H1 (cell line): ENCODE measurements around the gene SBNO1.

Source experiments
- BCL11A ChIP-seq, 2 experiments: IDR thresholded peaks; one replicate each; pipeline ENCODE4 v1.6.1; 2011; ENCODE audit warnings: low read depth in 2 of 2, low read length in 2 of 2, mild to moderate bottlenecking in 2 of 2
- CTCF ChIP-seq, 3 experiments: IDR thresholded peaks; 1 replicate in 2 of 3; 2 replicates in 1 of 3; pipeline versions ENCODE4 v1.5.1 to v1.6.1; 2011; ENCODE audit warnings: low read length in 3 of 3, mild to moderate bottlenecking in 3 of 3, inconsistent platforms in 2 of 3, low read depth in 1 of 3, moderate library complexity in 1 of 3; ENCODE audit not compliant: insufficient read depth in 1 of 3; ENCODE audit errors: control extremely low read depth in 1 of 3
- EP300 ChIP-seq, 2 experiments: IDR thresholded peaks; 1 replicate in 1 of 2; 2 replicates in 1 of 2; pipeline ENCODE4 v1.6.1; 2011 to 2012; ENCODE audit warnings: low read depth in 2 of 2, low read length in 2 of 2, mild to moderate bottlenecking in 2 of 2, borderline replicate concordance in 1 of 2, inconsistent platforms in 1 of 2, moderate library complexity in 1 of 2
- JUN ChIP-seq: IDR thresholded peaks from 2 replicates; pipeline ENCODE4 v1.6.1; 2011; ENCODE audit warnings: low read depth, mild to moderate bottlenecking, improper control_type of control experiment, low read length
- NRF1 ChIP-seq: IDR thresholded peaks from 2 replicates; pipeline ENCODE4 v1.6.1; 2011; ENCODE audit warnings: mild to moderate bottlenecking, low read depth, low read length, improper control_type of control experiment
- POLR2A ChIP-seq, 2 experiments: IDR thresholded peaks; 1 replicate in 1 of 2; 2 replicates in 1 of 2; pipeline ENCODE4 v1.6.1; 2011; ENCODE audit warnings: low read depth in 2 of 2, low read length in 2 of 2, mild to moderate bottlenecking in 2 of 2; ENCODE audit errors: control extremely low read depth in 1 of 2
- TCF12 ChIP-seq: IDR thresholded peaks from 2 replicates; pipeline ENCODE4 v1.6.1; 2011; ENCODE audit warnings: low read depth, mild to moderate bottlenecking, low read length
- TEAD4 ChIP-seq: IDR thresholded peaks from 2 replicates; pipeline ENCODE4 v1.6.1; 2012; ENCODE audit warnings: low read depth, low read length, inconsistent platforms, mixed read lengths

GRCh38 chr12:123261196-123261595 is 103.5 kb downstream of the SBNO1 start:
- no peak for TF ChIP-seq CTCF (IDR thresholded peaks at IDR 0.05; ENCODE audit: control extremely low read depth in 1 of 3, insufficient read depth in 1 of 3, low read depth in 1 of 3, low read length in 3 of 3)
- no peak for TF ChIP-seq BCL11A (IDR thresholded peaks at IDR 0.05; ENCODE audit: low read depth in 2 of 2, low read length in 2 of 2)
- no peak for TF ChIP-seq EP300 (IDR thresholded peaks at IDR 0.05; ENCODE audit: borderline replicate concordance in 1 of 2, low read depth in 2 of 2, low read length in 2 of 2)
- TF ChIP-seq TEAD4, result no peak
- no peak for TF ChIP-seq POLR2A (IDR thresholded peaks at IDR 0.05; ENCODE audit: control extremely low read depth in 1 of 2, low read depth in 2 of 2, low read length in 2 of 2)
- TF ChIP-seq NRF1, result no peak
- TF ChIP-seq TCF12, result no peak
- no peak for TF ChIP-seq JUN
